CD4-positive, alpha-beta T cell (primary cell): ENCODE measurements around the gene CHRM5. TPM values are rescaled to one million over a fixed set of nuclear protein-coding genes. Genes with fewer than 3 reads are reported as not detected.

ENCODE experiments used
- ATAC-seq: fragments of 200-7000 bp; cut with Tn5 transposase; one replicate; pipeline ENCODE4 v1.10.0; 2022; ENCODE audit warnings: mild to moderate bottlenecking; ENCODE audit not compliant: poor library complexity
- CTCF ChIA-PET: fragments of 350-600 bp; sonication (Branson Sonifier 250); formaldehyde crosslinking; loops from one replicate; lab custom pipeline; 2021; ENCODE audit warnings: antibody characterized with exemption, inconsistent platforms; lab: Charles Lee
- POLR2A ChIA-PET: fragments of 350-600 bp; sonication (Branson Sonifier 250); formaldehyde crosslinking; loops from one replicate; lab custom pipeline; 2021; ENCODE audit warnings: antibody characterized with exemption, inconsistent platforms; lab: Charles Lee
- DNase-seq, 14 experiments: peaks; one replicate each; pipeline ENCODE4 v3.0.0-alpha.2; 2013 to 2020; ENCODE audit warnings: mixed read lengths in 2 of 14
- H3K27ac ChIP-seq, 2 donors: one replicate each; pipeline versions ENCODE4 v1.5.1 to v1.7.0; 2013; ENCODE audit warnings: low read length in 2 of 2, low read depth in 1 of 2, mild to moderate bottlenecking in 1 of 2
- H3K27me3 ChIP-seq, 2 experiments: 1 replicate in 1 of 2; 2 replicates in 1 of 2; pipeline versions ENCODE4 v1.6.1 to v1.7.0; 2013; ENCODE audit warnings: low read length in 2 of 2, control low read depth in 1 of 2, mild to moderate bottlenecking in 1 of 2, moderate library complexity in 1 of 2; ENCODE audit not compliant: insufficient read depth in 2 of 2, control insufficient read depth in 1 of 2
- H3K36me3 ChIP-seq: one replicate; pipeline ENCODE4 v1.6.1; 2013; ENCODE audit warnings: low read length, control low read depth; ENCODE audit not compliant: insufficient read depth
- H3K4me1 ChIP-seq: one replicate; pipeline ENCODE4 v1.6.1; 2013; ENCODE audit warnings: low read length, control low read depth; ENCODE audit not compliant: insufficient read depth
- H3K4me3 ChIP-seq: one replicate; pipeline ENCODE4 v1.5.1; 2013; ENCODE audit warnings: mild to moderate bottlenecking, low read length, moderate library complexity
- H3K9me3 ChIP-seq, 2 experiments: 1 replicate in 1 of 2; 2 replicates in 1 of 2; pipeline versions ENCODE4 v1.6.1 to v1.7.0; 2013; ENCODE audit warnings: low read length in 2 of 2, mild to moderate bottlenecking in 2 of 2, control low read depth in 1 of 2, moderate library complexity in 1 of 2; ENCODE audit not compliant: control insufficient read depth in 1 of 2, insufficient read depth in 1 of 2
- H3K27ac Mint-ChIP-seq: one replicate; pipeline ENCODE4 v1.8.0; 2020; ENCODE audit warnings: mixed read lengths
- H3K27me3 Mint-ChIP-seq: one replicate; pipeline ENCODE4 v1.8.0; 2021; ENCODE audit warnings: mixed read lengths
- H3K36me3 Mint-ChIP-seq: one replicate; pipeline ENCODE4 v1.8.0; 2021; ENCODE audit warnings: low read depth, mixed read lengths
- H3K4me1 Mint-ChIP-seq: one replicate; pipeline ENCODE4 v1.8.0; 2021; ENCODE audit warnings: low read depth, mixed read lengths
- H3K4me3 Mint-ChIP-seq: one replicate; pipeline ENCODE4 v1.8.0; 2020; ENCODE audit warnings: mild to moderate bottlenecking, mixed read lengths
- H3K9me3 Mint-ChIP-seq: one replicate; pipeline ENCODE4 v1.8.0; 2020; ENCODE audit warnings: mixed read lengths
- intact Hi-C, 2 experiments: fragments of 100-400 bp; cut with DNase I in 1 of 2; cut with micrococcal nuclease in 1 of 2; formaldehyde crosslinking; loops; one replicate each; pipeline versions ENCODE4 v1.15.1 to v1.9.0; 2023 to 2025; cut with DNase I, micrococcal nuclease
- total RNA-seq, 174 experiments: library from RNA in 2 of 174; stranded (reverse) in 2 of 174; gene quantifications; one replicate each; pipeline ENCODE4 v1.2.3 and lab custom pipeline; 2021 to 2026
- TF ChIP-seq, protein P1 (sequence below): fragments of 200-600 bp; IDR thresholded peaks from one replicate; pipeline ENCODE4 v1.8.0; 2022; ENCODE audit warnings: antibody characterized with exemption, mild to moderate bottlenecking

Gene CHRM5
- total RNA-seq, 2 experiments from 2014 or later: not detected

DNA sequence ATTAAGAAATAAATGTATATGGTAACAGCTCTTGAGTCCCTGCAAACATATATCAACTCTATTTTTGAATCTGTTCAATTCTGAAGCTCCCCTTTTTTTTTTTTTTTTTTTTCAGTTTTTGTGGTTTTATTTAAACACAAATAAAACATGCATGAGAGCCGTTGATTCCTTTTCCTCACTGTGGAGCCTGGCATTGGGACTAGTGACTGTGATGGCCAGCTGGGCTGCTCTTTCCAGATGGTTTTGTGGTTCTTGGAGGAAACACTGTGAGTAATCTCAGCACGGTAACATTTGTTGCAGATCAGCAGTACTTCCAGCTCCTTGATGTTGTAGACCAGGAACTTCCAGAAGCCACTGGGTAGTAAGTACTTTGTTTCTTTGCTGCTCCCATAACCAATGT is 117.4 kb downstream of the CHRM5 start:
- DNase-seq (no peak), ATAC-seq (no peak)
- no peak overlapping the region for H3K27ac Mint-ChIP-seq
- no peak overlapping the region for H3K4me3 ChIP-seq
- peaks cover 66% of the 10 kb centered on the region for H3K36me3 Mint-ChIP-seq
- H3K9me3 Mint-ChIP-seq: no peaks in the 10 kb centered on the region
- intact Hi-C loops: no loop called here
- H3K9me3 ChIP-seq: no peaks in the 10 kb centered on the region
- ChIA-PET CTCF (interaction anchor here (1.2 to 1.4 kb wide), 2 partner anchors 124 to 126 kb away, joined by 3 read pairs; partner anchors contain the start of gene KATNBL1), POLR2A (interaction anchor here (0.6 to 1.3 kb wide), 3 partner anchors 10 to 212 kb away, joined by 3 to 6 read pairs (median 4); partner anchors contain the start of genes EMC7 and PGBD4)
- H3K36me3 ChIP-seq: peaks cover 64% of the 10 kb centered on the region
- H3K4me1 Mint-ChIP-seq: no peaks in the 10 kb centered on the region
- TF ChIP-seq, protein P1, sequence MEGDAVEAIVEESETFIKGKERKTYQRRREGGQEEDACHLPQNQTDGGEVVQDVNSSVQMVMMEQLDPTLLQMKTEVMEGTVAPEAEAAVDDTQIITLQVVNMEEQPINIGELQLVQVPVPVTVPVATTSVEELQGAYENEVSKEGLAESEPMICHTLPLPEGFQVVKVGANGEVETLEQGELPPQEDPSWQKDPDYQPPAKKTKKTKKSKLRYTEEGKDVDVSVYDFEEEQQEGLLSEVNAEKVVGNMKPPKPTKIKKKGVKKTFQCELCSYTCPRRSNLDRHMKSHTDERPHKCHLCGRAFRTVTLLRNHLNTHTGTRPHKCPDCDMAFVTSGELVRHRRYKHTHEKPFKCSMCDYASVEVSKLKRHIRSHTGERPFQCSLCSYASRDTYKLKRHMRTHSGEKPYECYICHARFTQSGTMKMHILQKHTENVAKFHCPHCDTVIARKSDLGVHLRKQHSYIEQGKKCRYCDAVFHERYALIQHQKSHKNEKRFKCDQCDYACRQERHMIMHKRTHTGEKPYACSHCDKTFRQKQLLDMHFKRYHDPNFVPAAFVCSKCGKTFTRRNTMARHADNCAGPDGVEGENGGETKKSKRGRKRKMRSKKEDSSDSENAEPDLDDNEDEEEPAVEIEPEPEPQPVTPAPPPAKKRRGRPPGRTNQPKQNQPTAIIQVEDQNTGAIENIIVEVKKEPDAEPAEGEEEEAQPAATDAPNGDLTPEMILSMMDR: no peak
- no peaks in the 10 kb centered on the region for H3K4me1 ChIP-seq
- H3K4me3 Mint-ChIP-seq: no peak overlapping the region
- no peaks in the 10 kb centered on the region for H3K27me3 Mint-ChIP-seq
- no peak overlapping the region for H3K27ac ChIP-seq
- H3K27me3 ChIP-seq: no peaks in the 10 kb centered on the region

DNA sequence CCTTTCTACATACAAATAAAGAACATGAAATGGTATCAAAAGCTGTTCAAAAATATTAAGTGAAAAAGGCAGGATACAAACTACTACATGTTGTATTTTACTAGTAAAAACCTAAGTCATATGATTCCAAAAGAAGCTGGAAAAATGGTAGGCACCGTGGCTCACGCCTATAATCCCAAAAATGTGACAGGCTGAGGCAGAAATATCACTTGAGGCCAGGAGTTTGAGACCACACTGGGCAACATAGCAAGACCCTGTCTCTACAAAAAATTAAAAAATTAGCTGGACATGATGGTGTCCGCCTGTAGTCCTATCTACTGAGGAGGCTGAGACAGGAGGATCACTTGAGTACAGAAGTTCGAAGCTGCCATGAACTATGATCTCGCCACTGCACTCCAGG is 131.6 kb downstream of the CHRM5 start:
- no peak for DNase-seq
- peak overlapping the region; percentile 96 for H3K27ac Mint-ChIP-seq
- H3K4me1 Mint-ChIP-seq: peaks cover 60% of the 10 kb centered on the region
- H3K4me3 Mint-ChIP-seq: peak overlapping the region; percentile 53
- Histone ChIP-seq H3K9me3 (no peaks in the 10 kb centered on the region), H3K36me3 (peaks cover 5% of the 10 kb centered on the region), H3K27me3 (no peaks in the 10 kb centered on the region), H3K4me1 (peaks cover 20% of the 10 kb centered on the region), H3K27ac (no peak overlapping the region), H3K4me3 (no peak overlapping the region)
- intact Hi-C loops: loop anchor here (2.0 to 5.0 kb wide), 7 partner anchors 59 to 887 kb away; partner anchors contain the start of genes AVEN (in 1 of the 2), LPCAT4 (in 1 of the 2), NOP10 (in 1 of the 2) and NUTM1 (in 1 of the 2)
- ChIA-PET CTCF (interaction anchor here (1.2 kb wide), 1 partner anchor 59 kb away, joined by 3 read pairs; no protein-coding TSS in a partner anchor), POLR2A (interaction anchor here (1.1 kb wide), 1 partner anchor 484 kb away, joined by 3 read pairs; the partner anchor contains the start of gene GOLGA8B)
- no peak for ATAC-seq
- H3K9me3 Mint-ChIP-seq: peaks cover 4% of the 10 kb centered on the region
- H3K27me3 Mint-ChIP-seq: no peaks in the 10 kb centered on the region
- TF ChIP-seq, protein P1: no peak
- H3K36me3 Mint-ChIP-seq: peaks cover 52% of the 10 kb centered on the region

DNA sequence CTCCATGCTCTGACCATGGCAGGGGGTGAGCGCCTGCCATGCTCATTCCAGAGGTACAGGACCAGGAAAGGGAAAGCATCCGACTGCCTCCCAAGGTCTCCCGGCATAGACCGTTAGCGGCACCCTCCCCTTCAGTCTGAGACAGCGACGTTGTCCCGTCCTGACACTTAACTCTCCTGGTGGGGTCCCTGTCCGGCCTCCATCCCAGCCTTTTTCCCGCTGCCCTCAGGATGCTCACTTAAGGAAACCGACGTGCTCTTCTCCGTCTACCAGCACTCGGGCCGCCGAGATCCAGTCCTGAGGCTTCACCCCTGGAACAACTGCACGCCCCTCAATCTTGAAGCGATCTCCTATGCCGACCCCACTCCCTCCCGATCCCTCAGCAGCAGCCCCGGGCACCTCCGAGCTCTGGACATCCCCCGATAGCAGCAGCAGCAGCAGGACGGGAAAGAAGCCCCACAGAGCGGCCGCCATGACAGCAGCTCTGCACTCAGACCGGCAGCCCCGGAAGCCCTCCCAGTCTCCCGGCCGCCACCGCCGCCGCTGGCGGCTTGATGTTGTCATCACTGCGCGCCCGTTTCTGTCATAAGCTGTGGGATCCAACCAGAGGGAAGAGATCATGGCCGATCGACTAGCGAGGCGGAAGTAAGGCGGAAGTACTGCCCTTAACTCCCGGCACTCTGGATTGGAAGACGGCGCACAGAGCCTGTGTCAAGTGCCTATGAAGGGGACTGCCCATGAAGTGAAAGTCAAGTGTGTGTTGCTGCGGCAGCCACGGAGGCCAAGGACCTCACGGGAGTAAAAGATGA is 133.3 kb downstream of the CHRM5 start, which contains the start of the genes EMC7 and PGBD4:
Gene EMC7, minus strand, starts transcription at position 497 of the 809 bp plus-strand sequence. Its CDS starts 23 bp downstream, at position 474.
Gene PGBD4, plus strand, starts transcription at position 718 of the 809 bp plus-strand sequence. CDS start 449 bp downstream, outside the sequence.
- peak within 1 kb of the TSS; percentile 91 for H3K4me3 Mint-ChIP-seq
- intact Hi-C loops: loop anchor here (1.0 to 5.0 kb wide), 7 partner anchors 61 to 886 kb away; partner anchors contain the start of genes AVEN (in 1 of the 2), EMC4 (in 1 of the 2), LPCAT4 (in 1 of the 2) and SLC12A6 (in 1 of the 2)

More for the DNA sequence above, 133.3 kb downstream of the CHRM5 start, which contains the start of the genes EMC7 and PGBD4:
- peak; percentile 96 for ATAC-seq
- H3K27ac Mint-ChIP-seq: peak within 1 kb of the TSS; percentile 96
- H3K27me3 Mint-ChIP-seq: no peaks in the 10 kb centered on the region
- Histone ChIP-seq H3K36me3 (no peaks in the 10 kb centered on the region), H3K27ac (peak within 1 kb of the TSS; percentile 86 to 97), H3K9me3 (no peaks in the 10 kb centered on the region), H3K4me1 (peaks cover 20% of the 10 kb centered on the region), H3K27me3 (no peaks in the 10 kb centered on the region), H3K4me3 (peak within 1 kb of the TSS; percentile 80)
- H3K4me1 Mint-ChIP-seq: peaks cover 54% of the 10 kb centered on the region
- DNase-seq: peak; percentile 97 to 100 (median 99)
- ChIA-PET POLR2A (interaction anchor here (0.6 to 2.7 kb wide), 22 partner anchors 8 to 887 kb away, joined by 3 to 38 read pairs (median 4); partner anchors contain the start of genes AQR, AVEN, EMC4 and GOLGA8A), CTCF (interaction anchor here (0.7 to 2.1 kb wide), 2 partner anchors 108 to 265 kb away, joined by 3 to 9 read pairs; partner anchors contain the start of genes KATNBL1 and LPCAT4)
- TF ChIP-seq, protein P1: no peak
- H3K9me3 Mint-ChIP-seq: peaks cover 9% of the 10 kb centered on the region
- H3K36me3 Mint-ChIP-seq: peaks cover 45% of the 10 kb centered on the region
